SK-N-SH (cell line): ENCODE data around the gene RAPGEF4. TPM values are rescaled to one million over a fixed set of nuclear protein-coding genes. Genes with fewer than 3 reads are reported as not detected.

Source experiments
- CTCF ChIA-PET: fragments of 300-600, 350-600 bp; formaldehyde crosslinking; extraction: SDS; loops from one replicate; lab custom pipeline; 2021; lab: Yijun Ruan, JAX
- POLR2A ChIA-PET: fragments of 350-600 bp; sonication (Branson Sonifier 250); formaldehyde crosslinking; extraction: SDS; loops from one replicate; lab custom pipeline; 2020; ENCODE audit warnings: antibody characterized with exemption, inconsistent platforms; lab: Yijun Ruan, JAX
- DNase-seq: peaks from one replicate; pipeline ENCODE4 v3.0.0; 2012
- H2AFZ ChIP-seq: fragments of 200-600 bp; sonication (generic); 2 replicates; pipeline ENCODE4 v1.8.1; 2016; ENCODE audit warnings: antibody characterized with exemption, mild to moderate bottlenecking, low read depth
- H3F3A ChIP-seq: fragments of 200-600 bp; sonication (generic); replicated peaks from 2 replicates; pipeline ENCODE3; 2016; ENCODE audit warnings: antibody characterized with exemption, mild to moderate bottlenecking; ENCODE audit not compliant: insufficient read depth
- H3K27ac ChIP-seq, 2 experiments: fragments of 200-500 bp in 1 of 2; fragments of 200-600 bp in 1 of 2; sonication (Bioruptor generic) in 1 of 2; sonication (generic), shearing (Covaris generic) in 1 of 2; 2 replicates each; pipeline versions ENCODE4 v1.5.1 to v1.6.1; 2014 to 2016; ENCODE audit warnings: low read depth in 2 of 2, inconsistent platforms in 1 of 2, low read length in 1 of 2, mild to moderate bottlenecking in 1 of 2, mixed read lengths in 1 of 2
- H3K27me3 ChIP-seq: fragments of 200-600 bp; sonication (generic), shearing (Covaris generic); 2 replicates; pipeline ENCODE4 v1.6.1; 2016; ENCODE audit warnings: mixed run types; ENCODE audit not compliant: insufficient read depth
- H3K36me3 ChIP-seq, 2 experiments: fragments of 200-500 bp in 1 of 2; fragments of 200-600 bp in 1 of 2; sonication (Bioruptor generic) in 1 of 2; sonication (generic) in 1 of 2; replicated peaks in 1 of 2; 2 replicates each; pipeline versions ENCODE3 to v1.5.1; 2014 to 2016; ENCODE audit warnings: low read length in 1 of 2, mild to moderate bottlenecking in 1 of 2; ENCODE audit not compliant: insufficient read depth in 2 of 2, control insufficient read depth in 1 of 2
- H3K4me1 ChIP-seq, 2 experiments: fragments of 200-500 bp in 1 of 2; fragments of 200-600 bp in 1 of 2; sonication (Bioruptor generic) in 1 of 2; sonication (generic), shearing (Covaris generic) in 1 of 2; 2 replicates each; pipeline versions ENCODE4 v1.5.1 to v1.6.1; 2014 to 2016; ENCODE audit warnings: low read depth in 1 of 2, low read length in 1 of 2, mixed run types in 1 of 2; ENCODE audit not compliant: insufficient read depth in 2 of 2, control insufficient read depth in 1 of 2
- H3K4me2 ChIP-seq: fragments of 200-600 bp; sonication (generic), shearing (Covaris generic); 2 replicates; pipeline ENCODE4 v1.6.1; 2017; ENCODE audit warnings: mixed run types
- H3K4me3 ChIP-seq, 2 experiments: fragments of 200-500 bp in 1 of 2; fragments of 200-600 bp in 1 of 2; sonication (Bioruptor generic) in 1 of 2; sonication (generic), shearing (Covaris generic) in 1 of 2; 2 replicates each; pipeline versions ENCODE4 v1.5.1 to v1.8.1; 2014 to 2016; ENCODE audit warnings: low read depth in 2 of 2, inconsistent platforms in 1 of 2, low read length in 1 of 2, mild to moderate bottlenecking in 1 of 2, mixed read lengths in 1 of 2, moderate library complexity in 1 of 2
- H3K79me2 ChIP-seq: fragments of 200-600 bp; sonication (generic); 2 replicates; pipeline ENCODE4 v1.8.1; 2017; ENCODE audit warnings: mild to moderate bottlenecking; ENCODE audit not compliant: insufficient read depth
- H3K9ac ChIP-seq: fragments of 200-600 bp; sonication (generic); 2 replicates; pipeline ENCODE4 v1.6.1; 2017; ENCODE audit warnings: mixed run types
- H3K9me2 ChIP-seq: fragments of 200-600 bp; sonication (generic); 2 replicates; pipeline ENCODE4 v1.6.1; 2017; ENCODE audit warnings: mixed run types
- H3K9me3 ChIP-seq: fragments of 200-600 bp; sonication (generic); 2 replicates; pipeline ENCODE4 v1.6.1; 2017; ENCODE audit warnings: mixed run types, mild to moderate bottlenecking, moderate library complexity
- H4K20me1 ChIP-seq: fragments of 200-600 bp; sonication (generic); 2 replicates; pipeline ENCODE4 v1.6.1; 2017; ENCODE audit warnings: mild to moderate bottlenecking, mixed run types; ENCODE audit not compliant: insufficient read depth
- ELF1 ChIP-seq: IDR thresholded peaks from 2 replicates; pipeline ENCODE4 v1.4.0; 2012
- EZH2phosphoT487 ChIP-seq: fragments of 200-600 bp; sonication (generic); IDR thresholded peaks from 2 replicates; pipeline ENCODE4 v1.6.1; 2017; ENCODE audit warnings: low read depth, mixed run types, mild to moderate bottlenecking, antibody characterized with exemption, moderate library complexity, borderline replicate concordance
- FOSL2 ChIP-seq: IDR thresholded peaks from 2 replicates; pipeline ENCODE4 v1.4.0; 2012; ENCODE audit warnings: low read depth, mild to moderate bottlenecking, moderate library complexity, borderline replicate concordance
- FOXJ3 ChIP-seq: sonication (generic); formaldehyde crosslinking; IDR thresholded peaks from 2 replicates; pipeline ENCODE4 v1.5.1; 2020; ENCODE audit warnings: mild to moderate bottlenecking, missing genetic modification reagents
- GABPA ChIP-seq: IDR thresholded peaks from 2 replicates; pipeline ENCODE4 v1.4.0; 2012; ENCODE audit warnings: low read depth, mild to moderate bottlenecking
- MXI1 ChIP-seq: IDR thresholded peaks from 2 replicates; pipeline ENCODE4 v1.6.1; 2012; ENCODE audit warnings: mild to moderate bottlenecking, low read depth, low read length, improper control_type of control experiment
- NRF1 ChIP-seq: IDR thresholded peaks from 2 replicates; pipeline ENCODE4 v1.6.1; 2012; ENCODE audit warnings: low read depth, mild to moderate bottlenecking, low read length
- POLR2AphosphoS5 ChIP-seq: IDR thresholded peaks from 2 replicates; pipeline ENCODE4 v1.6.1; 2012; ENCODE audit warnings: low read depth, low read length
- RAD21 ChIP-seq: IDR thresholded peaks from 2 replicates; pipeline ENCODE4 v1.6.1; 2012; ENCODE audit warnings: mild to moderate bottlenecking, low read length
- REST ChIP-seq: IDR thresholded peaks from 2 replicates; pipeline ENCODE4 v1.6.1; 2012; ENCODE audit warnings: mild to moderate bottlenecking, low read depth, low read length, moderate library complexity
- RFX5 ChIP-seq: IDR thresholded peaks from 2 replicates; pipeline ENCODE4 v1.6.1; 2012; ENCODE audit warnings: mild to moderate bottlenecking, improper control_type of control experiment, low read length
- SMC3 ChIP-seq: IDR thresholded peaks from 2 replicates; pipeline ENCODE4 v1.6.1; 2012; ENCODE audit warnings: low read depth, low read length, improper control_type of control experiment
- TCF12 ChIP-seq: IDR thresholded peaks from 2 replicates; pipeline ENCODE4 v1.4.0; 2012
- TEAD4 ChIP-seq: IDR thresholded peaks from 2 replicates; pipeline ENCODE4 v1.4.0; 2012; ENCODE audit warnings: mild to moderate bottlenecking, borderline replicate concordance; ENCODE audit not compliant: insufficient read depth
- USF2 ChIP-seq: fragments of 150-350 bp; IDR thresholded peaks from 2 replicates; pipeline ENCODE4 v1.6.1; 2017; ENCODE audit warnings: antibody characterized with exemption, low read length, low read depth, borderline replicate concordance
- YY1 ChIP-seq: IDR thresholded peaks from 2 replicates; pipeline ENCODE4 v1.4.0; 2012; ENCODE audit warnings: low read depth, mild to moderate bottlenecking
- ZBTB33 ChIP-seq: IDR thresholded peaks from 2 replicates; pipeline ENCODE4 v1.4.0; 2012; ENCODE audit warnings: low read depth, borderline replicate concordance
- WGBS: methylation state at CpG from one replicate; pipeline ENCODE4 v1.1.6; 2017; ENCODE audit warnings: low lambda C conversion rate; 5-methylcytosine and 5-hydroxymethylcytosine counted together
- polyA plus RNA-seq, 3 experiments: library from polyadenylated mRNA; depleted of rRNA; stranded (reverse); fragments of >200 nt; gene quantifications; 2 replicates each; pipeline ENCODE4 v1.2.3, GENCODE V29; 2012
- TF ChIP-seq, protein P1 (sequence below): fragments of 150-350 bp; IDR thresholded peaks from 2 replicates; pipeline ENCODE4 v1.6.1; 2016; ENCODE audit warnings: mild to moderate bottlenecking, low read depth, low read length
- TF ChIP-seq, protein P2 (sequence below): IDR thresholded peaks from 2 replicates; pipeline ENCODE4; 2012
- TF ChIP-seq, protein P3 (sequence below): fragments of 200-600 bp; sonication (generic); IDR thresholded peaks from 2 replicates; pipeline ENCODE4 v1.6.1; 2017; ENCODE audit warnings: antibody characterized with exemption, mild to moderate bottlenecking, moderate library complexity

Gene RAPGEF4
- polyA plus RNA-seq, 1 of the 3 experiments (the other 2 are of a cell fraction), result 0.30 TPM

GRCh38 chr2:172947461-172948153, 212.0 kb downstream of the RAPGEF4 start:
- H3K4me2 ChIP-seq, result no peak overlapping the region
- DNase-seq, result no peak
- no peak for TF ChIP-seq YY1
- TF ChIP-seq USF2, result no peak
- no peak for TF ChIP-seq FOSL2
- TF ChIP-seq, protein P1, sequence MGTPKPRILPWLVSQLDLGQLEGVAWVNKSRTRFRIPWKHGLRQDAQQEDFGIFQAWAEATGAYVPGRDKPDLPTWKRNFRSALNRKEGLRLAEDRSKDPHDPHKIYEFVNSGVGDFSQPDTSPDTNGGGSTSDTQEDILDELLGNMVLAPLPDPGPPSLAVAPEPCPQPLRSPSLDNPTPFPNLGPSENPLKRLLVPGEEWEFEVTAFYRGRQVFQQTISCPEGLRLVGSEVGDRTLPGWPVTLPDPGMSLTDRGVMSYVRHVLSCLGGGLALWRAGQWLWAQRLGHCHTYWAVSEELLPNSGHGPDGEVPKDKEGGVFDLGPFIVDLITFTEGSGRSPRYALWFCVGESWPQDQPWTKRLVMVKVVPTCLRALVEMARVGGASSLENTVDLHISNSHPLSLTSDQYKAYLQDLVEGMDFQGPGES, result no peak
- TF ChIP-seq REST, result no peak
- no peak for TF ChIP-seq ZBTB33
- TF ChIP-seq NRF1, result no peak
- TF ChIP-seq GABPA, result no peak
- TF ChIP-seq TEAD4, result no peak
- TF ChIP-seq SMC3, result no peak
- TF ChIP-seq MXI1, result no peak
- no peak for TF ChIP-seq EZH2phosphoT487
- no peak for TF ChIP-seq RAD21
- no peak for TF ChIP-seq RFX5
- no peak for TF ChIP-seq POLR2AphosphoS5
- TF ChIP-seq ELF1, result no peak
- TF ChIP-seq TCF12, result no peak
- TF ChIP-seq, protein P2, sequence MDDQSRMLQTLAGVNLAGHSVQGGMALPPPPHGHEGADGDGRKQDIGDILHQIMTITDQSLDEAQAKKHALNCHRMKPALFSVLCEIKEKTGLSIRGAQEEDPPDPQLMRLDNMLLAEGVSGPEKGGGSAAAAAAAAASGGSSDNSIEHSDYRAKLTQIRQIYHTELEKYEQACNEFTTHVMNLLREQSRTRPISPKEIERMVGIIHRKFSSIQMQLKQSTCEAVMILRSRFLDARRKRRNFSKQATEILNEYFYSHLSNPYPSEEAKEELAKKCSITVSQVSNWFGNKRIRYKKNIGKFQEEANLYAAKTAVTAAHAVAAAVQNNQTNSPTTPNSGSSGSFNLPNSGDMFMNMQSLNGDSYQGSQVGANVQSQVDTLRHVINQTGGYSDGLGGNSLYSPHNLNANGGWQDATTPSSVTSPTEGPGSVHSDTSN, result no peak
- TF ChIP-seq, protein P3, sequence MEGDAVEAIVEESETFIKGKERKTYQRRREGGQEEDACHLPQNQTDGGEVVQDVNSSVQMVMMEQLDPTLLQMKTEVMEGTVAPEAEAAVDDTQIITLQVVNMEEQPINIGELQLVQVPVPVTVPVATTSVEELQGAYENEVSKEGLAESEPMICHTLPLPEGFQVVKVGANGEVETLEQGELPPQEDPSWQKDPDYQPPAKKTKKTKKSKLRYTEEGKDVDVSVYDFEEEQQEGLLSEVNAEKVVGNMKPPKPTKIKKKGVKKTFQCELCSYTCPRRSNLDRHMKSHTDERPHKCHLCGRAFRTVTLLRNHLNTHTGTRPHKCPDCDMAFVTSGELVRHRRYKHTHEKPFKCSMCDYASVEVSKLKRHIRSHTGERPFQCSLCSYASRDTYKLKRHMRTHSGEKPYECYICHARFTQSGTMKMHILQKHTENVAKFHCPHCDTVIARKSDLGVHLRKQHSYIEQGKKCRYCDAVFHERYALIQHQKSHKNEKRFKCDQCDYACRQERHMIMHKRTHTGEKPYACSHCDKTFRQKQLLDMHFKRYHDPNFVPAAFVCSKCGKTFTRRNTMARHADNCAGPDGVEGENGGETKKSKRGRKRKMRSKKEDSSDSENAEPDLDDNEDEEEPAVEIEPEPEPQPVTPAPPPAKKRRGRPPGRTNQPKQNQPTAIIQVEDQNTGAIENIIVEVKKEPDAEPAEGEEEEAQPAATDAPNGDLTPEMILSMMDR, result no peak
- no peak for TF ChIP-seq FOXJ3
- no peak overlapping the region for H3K27ac ChIP-seq
- no peak overlapping the region for H2AFZ ChIP-seq
- ChIA-PET CTCF (interaction anchor here (3.8 kb wide), 1 partner anchor 16 kb away, joined by 9 read pairs; no protein-coding TSS in a partner anchor), POLR2A (no interaction called here)
- peaks cover 0 to 2% of the 10 kb centered on the region in 2 experiments; a peak in 2 of 4 replicates for H3K4me1 ChIP-seq
- no peaks in the 10 kb centered on the region for H3K79me2 ChIP-seq
- H3K9me3 ChIP-seq, result no peaks in the 10 kb centered on the region
- H3F3A ChIP-seq, result no peaks in the 10 kb centered on the region
- H3K36me3 ChIP-seq, result no peaks in the 10 kb centered on the region
- H3K4me3 ChIP-seq, result no peak overlapping the region
- H3K9ac ChIP-seq, result no peak overlapping the region
- 70% methylated on average over 3 of the region's 3 CpGs for WGBS
- no peaks in the 10 kb centered on the region for H4K20me1 ChIP-seq
- H3K9me2 ChIP-seq, result no peaks in the 10 kb centered on the region
- no peaks in the 10 kb centered on the region for H3K27me3 ChIP-seq
